ENCODE data around the gene MAP3K19. TPM values are rescaled to one million over a fixed set of nuclear protein-coding genes. Genes with fewer than 3 reads are reported as not detected.
"Not testable (repeated sequence)": the region's sequence is repeated elsewhere in the genome, so short reads cannot be mapped to it uniquely, and the experiment has no call there.

The MAP3K19 gene
- polyA plus RNA-seq, 1 experiment, result not detected

DNA sequence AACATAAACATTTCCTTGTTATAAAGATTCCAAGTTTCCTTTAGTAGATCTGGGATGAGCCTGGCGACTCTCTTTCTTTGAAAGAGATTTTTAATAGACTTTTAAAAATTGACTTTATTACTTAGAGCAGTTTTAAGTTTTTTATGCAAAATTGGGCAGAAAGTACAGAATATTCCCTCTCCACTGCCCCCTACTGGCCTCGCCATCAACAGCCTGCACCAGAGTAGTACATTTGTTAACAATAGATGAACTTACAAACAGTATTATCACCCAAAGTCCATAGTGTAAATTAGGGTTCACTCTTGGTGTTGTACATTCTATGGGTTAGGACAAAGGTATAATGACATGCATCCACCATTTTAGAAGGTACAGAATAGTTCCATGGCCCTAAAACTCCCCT, 3.9 kb downstream of the MAP3K19 start:
- DNase-seq (ENCODE audit: low read depth, low spot score), result no peak
- CTCF ChIA-PET, result no interaction called here

DNA sequence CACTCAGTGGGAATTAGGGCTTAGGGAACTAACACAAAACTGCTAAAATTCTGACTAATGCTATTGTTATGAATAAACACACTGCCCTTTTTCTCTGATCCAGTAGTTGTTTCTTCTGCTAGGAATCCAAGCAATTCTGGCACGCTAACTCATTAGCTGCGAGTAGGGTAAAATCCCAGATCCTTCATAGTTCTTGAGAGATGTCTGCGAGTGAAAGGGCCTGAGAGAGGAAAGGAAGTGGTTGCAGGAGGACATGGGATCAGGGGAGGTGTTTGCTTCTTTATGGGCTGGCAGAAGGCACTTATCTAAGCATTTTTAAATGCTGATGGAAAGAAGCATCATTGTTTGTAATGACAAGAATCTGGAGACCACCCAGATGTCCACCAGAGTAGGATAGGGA, 9.4 kb downstream of the MAP3K19 start:
- Histone ChIP-seq H3K4me3 (ENCODE audit: low read depth, low read length) (no peak overlapping the region), H3K9me3 (ENCODE audit: control insufficient read depth, insufficient read depth, low read length) (no peaks in the 10 kb centered on the region), H3K27ac (ENCODE audit: low read depth, low read length) (no peak overlapping the region), H3K27me3 (ENCODE audit: control insufficient read depth, insufficient read depth, low read length) (no peaks in the 10 kb centered on the region)
- TF ChIP-seq, protein P1, sequence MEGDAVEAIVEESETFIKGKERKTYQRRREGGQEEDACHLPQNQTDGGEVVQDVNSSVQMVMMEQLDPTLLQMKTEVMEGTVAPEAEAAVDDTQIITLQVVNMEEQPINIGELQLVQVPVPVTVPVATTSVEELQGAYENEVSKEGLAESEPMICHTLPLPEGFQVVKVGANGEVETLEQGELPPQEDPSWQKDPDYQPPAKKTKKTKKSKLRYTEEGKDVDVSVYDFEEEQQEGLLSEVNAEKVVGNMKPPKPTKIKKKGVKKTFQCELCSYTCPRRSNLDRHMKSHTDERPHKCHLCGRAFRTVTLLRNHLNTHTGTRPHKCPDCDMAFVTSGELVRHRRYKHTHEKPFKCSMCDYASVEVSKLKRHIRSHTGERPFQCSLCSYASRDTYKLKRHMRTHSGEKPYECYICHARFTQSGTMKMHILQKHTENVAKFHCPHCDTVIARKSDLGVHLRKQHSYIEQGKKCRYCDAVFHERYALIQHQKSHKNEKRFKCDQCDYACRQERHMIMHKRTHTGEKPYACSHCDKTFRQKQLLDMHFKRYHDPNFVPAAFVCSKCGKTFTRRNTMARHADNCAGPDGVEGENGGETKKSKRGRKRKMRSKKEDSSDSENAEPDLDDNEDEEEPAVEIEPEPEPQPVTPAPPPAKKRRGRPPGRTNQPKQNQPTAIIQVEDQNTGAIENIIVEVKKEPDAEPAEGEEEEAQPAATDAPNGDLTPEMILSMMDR (IDR thresholded peaks at IDR 0.05; ENCODE audit: low read depth, low read length), result no peak
- CTCF ChIA-PET, result no interaction called here
- POLR2A ChIA-PET, result no interaction called here
- DNase-seq (ENCODE audit: low read depth, low spot score), result no peak

More for the DNA sequence above, 3.9 kb downstream of the MAP3K19 start:
- TF ChIP-seq, protein P1 (IDR thresholded peaks at IDR 0.05; ENCODE audit: low read depth, low read length), result peak; percentile 51
- Histone ChIP-seq H3K27me3 (ENCODE audit: control insufficient read depth, insufficient read depth, low read length) (peaks cover 6% of the 10 kb centered on the region), H3K9me3 (ENCODE audit: control insufficient read depth, insufficient read depth, low read length) (no peaks in the 10 kb centered on the region), H3K27ac (ENCODE audit: low read depth, low read length) (no peak overlapping the region), H3K4me3 (ENCODE audit: low read depth, low read length) (no peak overlapping the region)
- POLR2A ChIA-PET, result no interaction called here

DNA sequence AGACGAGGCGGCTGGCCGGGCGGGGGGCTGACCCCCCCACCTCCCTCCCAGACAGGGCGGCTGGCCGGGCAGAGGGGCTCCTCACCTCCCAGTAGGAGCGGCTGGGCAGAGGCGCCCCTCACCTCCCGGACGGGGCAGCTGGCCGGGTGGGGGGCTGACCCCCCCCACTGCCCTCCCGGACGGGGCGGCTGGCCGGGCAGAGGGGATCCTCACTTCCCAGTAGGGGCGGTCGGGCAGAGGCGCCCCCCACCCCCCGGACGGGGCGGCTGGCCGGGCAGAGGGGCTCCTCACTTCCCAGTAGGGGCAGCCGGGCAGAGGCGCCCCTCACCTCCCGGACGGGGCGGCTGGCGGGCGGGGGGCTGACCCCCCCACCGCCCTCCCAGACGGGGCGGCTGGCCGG, 14.0 kb downstream of the MAP3K19 start:
- H3K27ac ChIP-seq (ENCODE audit: low read depth, low read length); POLR2A ChIA-PET; H3K27me3 ChIP-seq (ENCODE audit: control insufficient read depth, insufficient read depth, low read length); CTCF ChIA-PET; H3K4me3 ChIP-seq (ENCODE audit: low read depth, low read length); DNase-seq (ENCODE audit: low read depth, low spot score); H3K9me3 ChIP-seq (ENCODE audit: control insufficient read depth, insufficient read depth, low read length): not testable (repeated sequence)

DNA sequence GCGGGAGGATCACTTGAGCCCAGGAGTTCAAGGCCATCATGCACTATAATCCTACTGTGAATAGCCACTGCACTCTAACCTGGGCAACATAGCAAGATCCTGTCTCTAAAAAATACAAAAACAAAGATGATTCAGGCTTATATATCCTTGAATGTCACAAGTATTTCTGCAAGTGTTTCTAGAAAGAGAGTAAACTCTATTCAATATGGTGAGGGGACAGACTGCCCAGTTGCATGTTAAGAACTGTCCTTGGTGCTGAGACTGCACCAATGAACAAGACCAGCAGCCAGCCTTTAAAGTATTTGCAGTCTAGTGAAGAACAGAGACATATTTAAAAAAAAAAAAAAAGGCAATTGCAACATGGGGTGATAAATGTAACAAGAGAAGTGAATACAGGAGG, 16.4 kb downstream of the MAP3K19 start:
- CTCF ChIA-PET, result interaction anchor here (0.7 kb wide), 1 partner anchor 27 kb away, joined by 4 read pairs; no protein-coding TSS in a partner anchor
- H3K9me3 ChIP-seq (ENCODE audit: control insufficient read depth, insufficient read depth, low read length), result no peaks in the 10 kb centered on the region
- H3K4me3 ChIP-seq (ENCODE audit: low read depth, low read length), result no peak overlapping the region
- H3K27me3 ChIP-seq (ENCODE audit: control insufficient read depth, insufficient read depth, low read length), result peaks cover under 1% of the 10 kb centered on the region
- TF ChIP-seq, protein P1 (IDR thresholded peaks at IDR 0.05; ENCODE audit: low read depth, low read length), result no peak
- POLR2A ChIA-PET, result no interaction called here
- H3K27ac ChIP-seq (ENCODE audit: low read depth, low read length), result no peak overlapping the region
- no peak for DNase-seq (ENCODE audit: low read depth, low spot score)

DNA sequence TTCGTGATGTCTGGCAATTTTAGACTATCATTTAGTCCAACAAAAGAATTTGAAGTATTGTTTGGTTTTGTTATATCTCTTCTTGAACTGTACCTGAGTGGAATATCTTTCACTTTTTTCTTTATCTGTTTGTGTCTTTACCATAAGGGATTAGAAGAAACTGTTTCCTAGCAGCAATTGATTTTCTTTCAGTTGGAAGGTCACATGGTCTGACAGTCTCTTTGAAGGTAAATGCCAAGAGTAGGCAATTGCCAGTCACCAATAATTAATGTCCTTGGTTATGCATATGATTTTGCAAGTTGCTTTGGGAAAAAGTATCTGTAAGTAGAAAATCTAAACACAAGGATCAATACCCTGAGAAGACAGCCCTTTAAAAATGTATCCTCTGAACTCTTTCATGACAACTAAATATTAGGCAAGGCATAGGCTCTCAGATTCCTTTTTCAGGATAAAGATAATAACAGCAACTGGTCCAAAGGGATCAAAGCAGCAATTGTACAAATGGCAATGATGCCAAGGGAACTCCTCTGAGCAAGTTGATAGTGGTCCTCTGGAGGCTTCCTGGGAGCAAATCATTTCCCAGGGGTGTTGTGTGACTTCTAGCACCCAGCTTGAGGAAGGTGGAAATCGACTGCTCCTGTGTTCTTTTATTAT, 17.6 kb downstream of the MAP3K19 start:
- Histone ChIP-seq H3K27me3 (ENCODE audit: control insufficient read depth, insufficient read depth, low read length) (peaks cover 3% of the 10 kb centered on the region), H3K27ac (ENCODE audit: low read depth, low read length) (no peak overlapping the region), H3K9me3 (ENCODE audit: control insufficient read depth, insufficient read depth, low read length) (no peaks in the 10 kb centered on the region), H3K4me3 (ENCODE audit: low read depth, low read length) (no peak overlapping the region)
- ChIA-PET POLR2A (no interaction called here), CTCF (no interaction called here)
- no peak for DNase-seq (ENCODE audit: low read depth, low spot score)
- TF ChIP-seq, protein P1 (IDR thresholded peaks at IDR 0.05; ENCODE audit: low read depth, low read length), result no peak
